Measurements from ENCODE around the gene SDK1.

DNA sequence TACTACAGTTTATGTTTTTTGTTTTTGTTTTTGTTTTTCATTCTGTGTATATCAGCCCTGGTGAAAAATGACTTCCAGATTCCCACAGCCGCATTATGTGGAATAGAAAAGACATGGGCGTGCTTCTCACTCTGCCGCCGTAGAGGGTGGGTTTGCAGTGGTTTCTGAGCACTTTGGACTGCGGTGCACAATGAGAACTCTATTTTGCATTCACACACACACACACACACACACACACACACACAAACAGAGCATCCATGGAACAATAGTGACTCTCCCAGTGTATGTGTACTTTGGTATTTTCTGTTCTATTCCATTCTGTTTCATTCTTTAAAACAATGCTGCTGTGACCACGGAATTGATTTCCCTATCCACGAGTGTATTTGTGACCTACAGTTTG lies 723.8 kb downstream of the SDK1 start:
- TF ChIP-seq, protein P1, sequence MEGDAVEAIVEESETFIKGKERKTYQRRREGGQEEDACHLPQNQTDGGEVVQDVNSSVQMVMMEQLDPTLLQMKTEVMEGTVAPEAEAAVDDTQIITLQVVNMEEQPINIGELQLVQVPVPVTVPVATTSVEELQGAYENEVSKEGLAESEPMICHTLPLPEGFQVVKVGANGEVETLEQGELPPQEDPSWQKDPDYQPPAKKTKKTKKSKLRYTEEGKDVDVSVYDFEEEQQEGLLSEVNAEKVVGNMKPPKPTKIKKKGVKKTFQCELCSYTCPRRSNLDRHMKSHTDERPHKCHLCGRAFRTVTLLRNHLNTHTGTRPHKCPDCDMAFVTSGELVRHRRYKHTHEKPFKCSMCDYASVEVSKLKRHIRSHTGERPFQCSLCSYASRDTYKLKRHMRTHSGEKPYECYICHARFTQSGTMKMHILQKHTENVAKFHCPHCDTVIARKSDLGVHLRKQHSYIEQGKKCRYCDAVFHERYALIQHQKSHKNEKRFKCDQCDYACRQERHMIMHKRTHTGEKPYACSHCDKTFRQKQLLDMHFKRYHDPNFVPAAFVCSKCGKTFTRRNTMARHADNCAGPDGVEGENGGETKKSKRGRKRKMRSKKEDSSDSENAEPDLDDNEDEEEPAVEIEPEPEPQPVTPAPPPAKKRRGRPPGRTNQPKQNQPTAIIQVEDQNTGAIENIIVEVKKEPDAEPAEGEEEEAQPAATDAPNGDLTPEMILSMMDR (IDR thresholded peaks at IDR 0.05), result no peak
- no peak for TF ChIP-seq POLR2A (IDR thresholded peaks at IDR 0.05)
